OCI-LY7 (cell line): ENCODE results near the gene HDAC4. TPM values are rescaled to one million over a fixed set of nuclear protein-coding genes. Genes with fewer than 3 reads are reported as not detected.

ENCODE experiments used
- BruUV-seq: library from RNA; stranded (reverse); fragments of 400-500 nt; replicated peaks from 2 replicates; lab custom pipeline; 2021; lab: Mats Ljungman, UMichigan
- CTCF ChIA-PET: fragments of 300-600 bp; sonication (Branson Sonifier 250); formaldehyde crosslinking; loops from one replicate; lab custom pipeline; 2022; ENCODE audit warnings: antibody characterized with exemption; ENCODE audit not compliant: unreplicated experiment; lab: Charles Lee
- POLR2A ChIA-PET: fragments of 300-600 bp; sonication (Branson Sonifier 250); formaldehyde crosslinking; loops from one replicate; lab custom pipeline; 2022; ENCODE audit warnings: antibody characterized with exemption; lab: Charles Lee
- DNase-seq: peaks from one replicate; pipeline ENCODE4 v3.0.0-alpha.2; 2015; ENCODE audit warnings: low spot score
- H2AFZ ChIP-seq: fragments of 200-600 bp; sonication (generic), shearing (Covaris generic); 2 replicates; pipeline ENCODE4 v1.6.1; 2014; ENCODE audit warnings: mild to moderate bottlenecking, antibody characterized with exemption, low read length, moderate library complexity
- H3K27ac ChIP-seq: fragments of 200-600 bp; sonication (generic); 2 replicates; pipeline ENCODE4 v1.5.1; 2014; ENCODE audit warnings: mixed run types, low read depth, mild to moderate bottlenecking, moderate library complexity, low read length, inconsistent platforms; ENCODE audit not compliant: poor library complexity, severe bottlenecking
- H3K36me3 ChIP-seq: fragments of 200-600 bp; sonication (generic); 2 replicates; pipeline ENCODE4 v1.6.1; 2014; ENCODE audit warnings: mild to moderate bottlenecking, antibody characterized with exemption, low read length, moderate library complexity, mixed read lengths; ENCODE audit not compliant: insufficient read depth
- H3K4me1 ChIP-seq: fragments of 200-600 bp; sonication (generic); 2 replicates; pipeline ENCODE4 v1.5.1; 2014; ENCODE audit warnings: mild to moderate bottlenecking, low read length; ENCODE audit not compliant: insufficient read depth, poor library complexity, severe bottlenecking
- H3K4me2 ChIP-seq: fragments of 200-600 bp; sonication (generic); 2 replicates; pipeline ENCODE4 v1.6.1; 2014; ENCODE audit warnings: mild to moderate bottlenecking, low read length
- H3K4me3 ChIP-seq: fragments of 200-600 bp; sonication (generic); 2 replicates; pipeline ENCODE4 v1.5.1; 2014; ENCODE audit warnings: mild to moderate bottlenecking, low read depth, low read length; ENCODE audit not compliant: poor library complexity, severe bottlenecking
- H3K79me2 ChIP-seq: fragments of 200-600 bp; sonication (generic); 2 replicates; pipeline ENCODE4 v1.6.1; 2016; ENCODE audit warnings: low read depth, mild to moderate bottlenecking, low read length, moderate library complexity, mixed read lengths; ENCODE audit not compliant: insufficient read depth
- H3K9me2 ChIP-seq: fragments of 200-600 bp; sonication (generic); 2 replicates; pipeline ENCODE4 v1.6.1; 2016; ENCODE audit warnings: mild to moderate bottlenecking, low read length, mixed read lengths; ENCODE audit not compliant: insufficient read depth
- H3K9me3 ChIP-seq: fragments of 200-600 bp; sonication (generic); 2 replicates; pipeline ENCODE4 v1.6.1; 2014; ENCODE audit warnings: mild to moderate bottlenecking, mixed run types, low read length, mixed read lengths
- H4K20me1 ChIP-seq: fragments of 200-600 bp; sonication (generic); 2 replicates; pipeline ENCODE4 v1.6.1; 2014; ENCODE audit warnings: mild to moderate bottlenecking, antibody characterized with exemption, low read length, moderate library complexity, mixed read lengths; ENCODE audit not compliant: insufficient read depth
- EZH2phosphoT487 ChIP-seq: fragments of 200-600 bp; sonication (generic); IDR thresholded peaks from 2 replicates; pipeline ENCODE4 v1.6.1; 2018; ENCODE audit warnings: low read depth, borderline replicate concordance, mild to moderate bottlenecking, mixed run types, antibody characterized with exemption, low read length, moderate library complexity, mixed read lengths
- intact Hi-C: fragments of 100-400 bp; cut with micrococcal nuclease; formaldehyde crosslinking; loops from one replicate; pipeline ENCODE4 v1.10.0; 2022; ENCODE audit not compliant: unreplicated experiment
- total RNA-seq, 2 experiments: library from RNA; depleted of rRNA in 1 of 2; stranded (reverse); fragments of >200 nt in 1 of 2; shearing (Covaris generic) in 1 of 2; gene quantifications; 2 replicates each; pipeline ENCODE4 v1.2.3, GENCODE V29; 2014 to 2022
- TF ChIP-seq, protein P1 (sequence below): fragments of 200-600 bp; sonication (generic); conservative IDR thresholded peaks from 2 replicates; pipeline ENCODE4 v1.5.1; 2014; ENCODE audit warnings: mild to moderate bottlenecking, antibody characterized with exemption, low read length, moderate library complexity, mixed read lengths

The HDAC4 gene
- total RNA-seq, 2 experiments from 2014 or later: 10.2 to 20.6 TPM

- ChIA-PET POLR2A (no interaction called here), CTCF (no interaction called here)
- H4K20me1 ChIP-seq: no peaks in the 10 kb centered on the region
- H3K36me3 ChIP-seq: no peaks in the 10 kb centered on the region
- H3K4me3 ChIP-seq: no peak overlapping the region
- no peaks in the 10 kb centered on the region for H3K79me2 ChIP-seq
- H3K27ac ChIP-seq: no peak overlapping the region
- no peak overlapping the region for H3K4me2 ChIP-seq
- intact Hi-C loops: no loop called here
- no peaks in the 10 kb centered on the region for H3K9me2 ChIP-seq
- no peak overlapping the region for H2AFZ ChIP-seq
- no peak for TF ChIP-seq EZH2phosphoT487
- TF ChIP-seq, protein P1, sequence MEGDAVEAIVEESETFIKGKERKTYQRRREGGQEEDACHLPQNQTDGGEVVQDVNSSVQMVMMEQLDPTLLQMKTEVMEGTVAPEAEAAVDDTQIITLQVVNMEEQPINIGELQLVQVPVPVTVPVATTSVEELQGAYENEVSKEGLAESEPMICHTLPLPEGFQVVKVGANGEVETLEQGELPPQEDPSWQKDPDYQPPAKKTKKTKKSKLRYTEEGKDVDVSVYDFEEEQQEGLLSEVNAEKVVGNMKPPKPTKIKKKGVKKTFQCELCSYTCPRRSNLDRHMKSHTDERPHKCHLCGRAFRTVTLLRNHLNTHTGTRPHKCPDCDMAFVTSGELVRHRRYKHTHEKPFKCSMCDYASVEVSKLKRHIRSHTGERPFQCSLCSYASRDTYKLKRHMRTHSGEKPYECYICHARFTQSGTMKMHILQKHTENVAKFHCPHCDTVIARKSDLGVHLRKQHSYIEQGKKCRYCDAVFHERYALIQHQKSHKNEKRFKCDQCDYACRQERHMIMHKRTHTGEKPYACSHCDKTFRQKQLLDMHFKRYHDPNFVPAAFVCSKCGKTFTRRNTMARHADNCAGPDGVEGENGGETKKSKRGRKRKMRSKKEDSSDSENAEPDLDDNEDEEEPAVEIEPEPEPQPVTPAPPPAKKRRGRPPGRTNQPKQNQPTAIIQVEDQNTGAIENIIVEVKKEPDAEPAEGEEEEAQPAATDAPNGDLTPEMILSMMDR: no peak
- DNase-seq: no peak
- no peaks in the 10 kb centered on the region for H3K4me1 ChIP-seq
- BruUV-seq: no TSS peak
- no peaks in the 10 kb centered on the region for H3K9me3 ChIP-seq
Measured at GRCh38 chr2:239113615-239114014, 287.2 kb downstream of the HDAC4 start.

- DNase-seq: no peak
- H3K4me3 ChIP-seq: no peak overlapping the region
- no peaks in the 10 kb centered on the region for H3K9me3 ChIP-seq
- no peaks in the 10 kb centered on the region for H3K79me2 ChIP-seq
- H3K27ac ChIP-seq: no peak overlapping the region
- no peak overlapping the region for H2AFZ ChIP-seq
- H3K36me3 ChIP-seq: no peaks in the 10 kb centered on the region
- no peak overlapping the region for H3K4me2 ChIP-seq
- intact Hi-C loops: no loop called here
- BruUV-seq: no TSS peak
- no peaks in the 10 kb centered on the region for H4K20me1 ChIP-seq
- no peaks in the 10 kb centered on the region for H3K4me1 ChIP-seq
- TF ChIP-seq EZH2phosphoT487: no peak
- TF ChIP-seq, protein P1: no peak
- CTCF ChIA-PET: no interaction called here
- no peaks in the 10 kb centered on the region for H3K9me2 ChIP-seq
- POLR2A ChIA-PET: no interaction called here
Measured at GRCh38 chr2:239113171-239113570, 287.6 kb downstream of the HDAC4 start.

DNA sequence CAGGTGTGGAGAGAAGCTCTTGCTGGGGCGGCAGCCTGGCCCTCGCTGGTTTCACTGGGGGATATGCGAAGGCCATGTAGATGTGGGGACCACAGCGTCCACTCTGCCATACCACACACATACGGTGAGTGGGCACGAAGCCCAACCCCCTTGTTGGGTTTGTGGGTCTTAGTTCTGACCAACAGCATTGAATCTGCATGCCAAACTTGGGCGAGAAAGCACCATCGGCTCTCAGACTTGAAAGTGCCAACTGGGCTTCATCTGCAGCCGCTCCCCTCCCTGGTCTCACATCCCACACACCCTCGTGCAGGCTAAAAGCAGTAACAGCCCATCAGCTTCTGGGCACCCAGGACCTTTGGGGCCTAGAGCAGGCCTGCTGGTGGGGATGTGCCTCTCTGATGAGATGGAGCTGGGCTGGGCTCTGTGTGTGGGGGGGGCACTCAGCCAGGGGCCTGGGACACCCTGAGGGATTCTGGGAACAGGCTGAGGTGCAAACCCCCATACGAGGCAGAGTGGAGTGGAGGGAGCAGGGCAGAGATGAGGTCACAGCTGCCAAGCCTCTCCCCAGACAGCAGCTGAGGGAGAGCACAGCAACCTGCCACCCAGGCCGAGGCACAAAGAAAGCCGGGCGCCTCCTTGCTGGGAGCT, 288.6 kb downstream of the HDAC4 start:
- DNase-seq: no peak
- BruUV-seq: no TSS peak
- Histone ChIP-seq H3K4me2 (no peak overlapping the region), H3K4me1 (no peaks in the 10 kb centered on the region), H3K4me3 (no peak overlapping the region), H3K9me3 (no peaks in the 10 kb centered on the region), H3K79me2 (no peaks in the 10 kb centered on the region), H3K36me3 (no peaks in the 10 kb centered on the region), H3K9me2 (no peaks in the 10 kb centered on the region), H3K27ac (no peak overlapping the region), H2AFZ (no peak overlapping the region), H4K20me1 (no peaks in the 10 kb centered on the region)
- CTCF ChIA-PET: no interaction called here
- intact Hi-C loops: no loop called here
- POLR2A ChIA-PET: no interaction called here
- no peak for TF ChIP-seq EZH2phosphoT487
